Spinal cord (tissue), 4 donors: ENCODE measurements around the gene NUDT7. TPM values are rescaled to one million over a fixed set of nuclear protein-coding genes. Genes with fewer than 3 reads are reported as not detected.

ENCODE experiments used
- polyA plus RNA-seq, 2 donors: library from polyadenylated mRNA; unstranded; fragments of 120-200 nt; gene quantifications; one replicate each; pipeline ENCODE4 v1.2.1, GENCODE V29; 2013; ENCODE audit not compliant: insufficient read length in 2 of 2
- total RNA-seq, 2 donors: library from RNA; depleted of rRNA in 1 of 2; stranded (reverse); fragments of 120-200 nt in 1 of 2; fragments of >200 nt in 1 of 2; gene quantifications; one replicate each; pipeline versions ENCODE4 v1.2.3 to v1.2.4, GENCODE V29; 2013 to 2014

Gene NUDT7
- total and polyA plus RNA-seq, 4 donors = 5.9 to 13.6 (median 7.0) TPM

Other genes with a start within 250 kb of the NUDT7 start
- 100 to 1,000 TPM in 1 of 2 donors, 10 to 100 TPM in 1; 79.7 to 147 TPM for gene VAT1L, start 66.0 kb downstream of the NUDT7 start, total RNA-seq
- gene VAT1L, start 66.0 kb downstream of the NUDT7 start, polyA plus RNA-seq = 100 to 1,000 TPM; 161 to 185 TPM